GM12878 (cell line): ENCODE results near the gene RNF121. TPM values are rescaled to one million over a fixed set of nuclear protein-coding genes. Genes with fewer than 3 reads are reported as not detected.

Source experiments
- CEBPZ ChIP-seq: fragments of 150-350 bp; IDR thresholded peaks from 2 replicates; pipeline ENCODE4 v1.6.1; 2016; ENCODE audit warnings: low read depth, low read length
- HDAC6 ChIP-seq: fragments of 200-600 bp; sonication (generic); IDR thresholded peaks from one replicate; pipeline ENCODE4 v1.8.0; 2017; ENCODE audit warnings: antibody characterized with exemption; ENCODE audit not compliant: unreplicated experiment
- HSF1 ChIP-seq: fragments of 150-350 bp; IDR thresholded peaks from 2 replicates; pipeline ENCODE4 v1.6.1; 2014; ENCODE audit warnings: mild to moderate bottlenecking, low read depth, low read length
- KAT2A ChIP-seq: conservative IDR thresholded peaks from 2 replicates; pipeline ENCODE4 v1.6.1; 2011; ENCODE audit warnings: low read depth, low read length; ENCODE audit not compliant: control insufficient read depth
- MAX ChIP-seq: IDR thresholded peaks from 2 replicates; pipeline ENCODE4 v1.6.1; 2012; ENCODE audit warnings: low read depth, low read length, improper control_type of control experiment
- MTA2 ChIP-seq: fragments of 450-650 bp; IDR thresholded peaks from 2 replicates; pipeline ENCODE4 v1.6.1; 2016; ENCODE audit warnings: low read depth, mild to moderate bottlenecking, moderate library complexity
- MYC ChIP-seq: IDR thresholded peaks from 2 replicates; pipeline ENCODE4 v1.6.1; 2011; ENCODE audit warnings: mild to moderate bottlenecking, low read length, moderate library complexity, inconsistent platforms; ENCODE audit not compliant: insufficient read depth, insufficient replicate concordance, insufficient read length, severe bottlenecking
- NFXL1 ChIP-seq: fragments of 450-650 bp; IDR thresholded peaks from 2 replicates; pipeline ENCODE4 v1.6.1; 2017; ENCODE audit warnings: antibody characterized with exemption, mild to moderate bottlenecking, borderline replicate concordance
- NRF1 ChIP-seq: conservative IDR thresholded peaks from 2 replicates; pipeline ENCODE4 v1.6.1; 2011; ENCODE audit warnings: mild to moderate bottlenecking, low read depth, low read length, improper control_type of control experiment
- PAX8 ChIP-seq: fragments of 450-650 bp; IDR thresholded peaks from 2 replicates; pipeline ENCODE4 v1.6.1; 2017; ENCODE audit warnings: mild to moderate bottlenecking, moderate library complexity
- POLR2A ChIP-seq: IDR thresholded peaks from 2 replicates; pipeline ENCODE4 v1.6.1; 2011; ENCODE audit warnings: low read depth, mild to moderate bottlenecking, low read length
- RAD21 ChIP-seq: IDR thresholded peaks from 2 replicates; pipeline ENCODE4 v1.6.1; 2011; ENCODE audit warnings: mild to moderate bottlenecking, low read depth, low read length, moderate library complexity; ENCODE audit not compliant: insufficient read depth
- SIX5 ChIP-seq: IDR thresholded peaks from 2 replicates; pipeline ENCODE4 v1.6.1; 2011; ENCODE audit warnings: mild to moderate bottlenecking, low read depth, low read length, moderate library complexity; ENCODE audit not compliant: severe bottlenecking
- STAT3 ChIP-seq: IDR thresholded peaks from 2 replicates; pipeline ENCODE4 v1.6.1; 2011; ENCODE audit warnings: low read depth, low read length, improper control_type of control experiment
- TAF1 ChIP-seq: IDR thresholded peaks from 2 replicates; pipeline ENCODE4 v1.6.1; 2011; ENCODE audit warnings: mild to moderate bottlenecking, low read depth, low read length, borderline replicate concordance
- WRNIP1 ChIP-seq: IDR thresholded peaks from 2 replicates; pipeline ENCODE4 v1.6.1; 2011; ENCODE audit warnings: low read depth, low read length, improper control_type of control experiment, borderline replicate concordance
- YY1 ChIP-seq: IDR thresholded peaks from 2 replicates; pipeline ENCODE4 v1.6.1; 2011; ENCODE audit warnings: low read depth, mild to moderate bottlenecking, low read length
- ZNF274 ChIP-seq: IDR thresholded peaks from one replicate; pipeline ENCODE4 v1.8.0; 2011; ENCODE audit not compliant: insufficient read length, insufficient read depth
- ZSCAN29 ChIP-seq: fragments of 450-650 bp; IDR thresholded peaks from 2 replicates; pipeline ENCODE4 v1.6.1; 2017; ENCODE audit warnings: mild to moderate bottlenecking, moderate library complexity
- polyA plus RNA-seq, 11 experiments: library from polyadenylated mRNA; depleted of rRNA in 4 of 11; unstranded in 6 of 11; stranded (reverse) in 5 of 11; fragments of >200 nt; fragmentation: Nextera tagmentation in 4 of 11; fragmentation: Illumina TruSeq in 1 of 11; extraction: Ambion mirVana in 4 of 11; extraction: Trizol in 1 of 11; gene quantifications; 1 replicate in 1 of 11; 2 replicates in 10 of 11; pipeline versions ENCODE4 v1.2.1 to v1.2.3, GENCODE V29; 2011 to 2016; ENCODE audit warnings: inconsistent platforms in 2 of 11, missing spikeins in 2 of 11, low read depth in 1 of 11
- total RNA-seq, 4 experiments: library from RNA; depleted of rRNA in 3 of 4; stranded (reverse); fragments of >200 nt in 3 of 4; fragmentation: Illumina TruSeq in 1 of 4; extraction: Trizol in 1 of 4; gene quantifications; 2 replicates each; pipeline versions ENCODE4 v1.2.1 to v1.2.3, GENCODE V29; 2013 to 2021
- TF ChIP-seq, protein P1 (sequence below): fragments of 450-650 bp; formaldehyde crosslinking; IDR thresholded peaks from 2 replicates; pipeline ENCODE4 v1.5.0; 2022; ENCODE audit warnings: mild to moderate bottlenecking, missing genetic modification characterization
- TF ChIP-seq, protein P2 (sequence below): fragments of 450-650 bp; conservative IDR thresholded peaks from 2 replicates; pipeline ENCODE4 v1.6.1; 2017; ENCODE audit warnings: mild to moderate bottlenecking, moderate library complexity

Gene RNF121
- total and polyA plus RNA-seq, 10 of the 15 experiments (the other 5 are each of a cell fraction or from before 2014, with no cell fraction given): 8.6 to 73.7 (median 32.7) TPM

DNA sequence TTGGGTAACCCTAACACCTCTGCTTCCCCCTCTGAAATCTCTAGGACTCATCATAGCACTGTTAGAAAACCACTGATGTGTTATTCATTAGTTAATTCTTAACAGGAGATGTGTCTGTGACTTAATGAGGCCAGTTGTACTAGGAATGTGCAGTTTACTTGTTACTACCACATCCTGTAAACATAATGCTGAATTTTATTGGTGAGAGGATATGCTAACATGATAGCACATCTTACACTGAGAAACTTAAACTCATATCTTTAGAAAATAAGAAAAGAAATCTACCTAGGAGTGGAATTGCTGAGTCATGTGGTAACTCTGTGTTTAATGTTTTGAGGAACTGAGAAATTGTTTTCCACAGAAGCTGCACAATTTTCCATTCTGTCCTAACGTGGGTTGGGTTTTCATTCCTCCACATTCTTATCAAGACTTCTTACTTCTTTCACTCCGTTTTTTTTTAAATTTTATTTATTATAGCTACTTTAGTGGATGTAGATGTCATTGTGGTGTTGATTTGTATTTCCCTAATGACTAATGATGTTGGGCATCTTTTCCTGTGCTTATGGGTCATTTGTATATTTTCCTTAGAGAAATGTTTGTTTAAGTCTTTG is 33.7 kb downstream of the RNF121 start (continued):
- TF ChIP-seq HSF1 (no peak), NFXL1 (no peak), NRF1 (no peak), POLR2A (no peak), SIX5 (no peak), MAX (no peak), HDAC6 (no peak), PAX8 (0 out of 2 replicates have a peak, but pooled peaks have one; percentile 17), WRNIP1 (no peak), TAF1 (no peak), ZSCAN29 (no peak), STAT3 (no peak), MTA2 (peak; percentile 94), RAD21 (no peak), KAT2A (no peak), ZNF274 (no peak), MYC (no peak), YY1 (no peak), CEBPZ (no peak)
- TF ChIP-seq, protein P1, sequence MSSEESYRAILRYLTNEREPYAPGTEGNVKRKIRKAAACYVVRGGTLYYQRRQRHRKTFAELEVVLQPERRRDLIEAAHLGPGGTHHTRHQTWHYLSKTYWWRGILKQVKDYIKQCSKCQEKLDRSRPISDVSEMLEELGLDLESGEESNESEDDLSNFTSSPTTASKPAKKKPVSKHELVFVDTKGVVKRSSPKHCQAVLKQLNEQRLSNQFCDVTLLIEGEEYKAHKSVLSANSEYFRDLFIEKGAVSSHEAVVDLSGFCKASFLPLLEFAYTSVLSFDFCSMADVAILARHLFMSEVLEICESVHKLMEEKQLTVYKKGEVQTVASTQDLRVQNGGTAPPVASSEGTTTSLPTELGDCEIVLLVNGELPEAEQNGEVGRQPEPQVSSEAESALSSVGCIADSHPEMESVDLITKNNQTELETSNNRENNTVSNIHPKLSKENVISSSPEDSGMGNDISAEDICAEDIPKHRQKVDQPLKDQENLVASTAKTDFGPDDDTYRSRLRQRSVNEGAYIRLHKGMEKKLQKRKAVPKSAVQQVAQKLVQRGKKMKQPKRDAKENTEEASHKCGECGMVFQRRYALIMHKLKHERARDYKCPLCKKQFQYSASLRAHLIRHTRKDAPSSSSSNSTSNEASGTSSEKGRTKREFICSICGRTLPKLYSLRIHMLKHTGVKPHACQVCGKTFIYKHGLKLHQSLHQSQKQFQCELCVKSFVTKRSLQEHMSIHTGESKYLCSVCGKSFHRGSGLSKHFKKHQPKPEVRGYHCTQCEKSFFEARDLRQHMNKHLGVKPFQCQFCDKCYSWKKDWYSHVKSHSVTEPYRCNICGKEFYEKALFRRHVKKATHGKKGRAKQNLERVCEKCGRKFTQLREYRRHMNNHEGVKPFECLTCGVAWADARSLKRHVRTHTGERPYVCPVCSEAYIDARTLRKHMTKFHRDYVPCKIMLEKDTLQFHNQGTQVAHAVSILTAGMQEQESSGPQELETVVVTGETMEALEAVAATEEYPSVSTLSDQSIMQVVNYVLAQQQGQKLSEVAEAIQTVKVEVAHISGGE: no peak
- TF ChIP-seq, protein P2, sequence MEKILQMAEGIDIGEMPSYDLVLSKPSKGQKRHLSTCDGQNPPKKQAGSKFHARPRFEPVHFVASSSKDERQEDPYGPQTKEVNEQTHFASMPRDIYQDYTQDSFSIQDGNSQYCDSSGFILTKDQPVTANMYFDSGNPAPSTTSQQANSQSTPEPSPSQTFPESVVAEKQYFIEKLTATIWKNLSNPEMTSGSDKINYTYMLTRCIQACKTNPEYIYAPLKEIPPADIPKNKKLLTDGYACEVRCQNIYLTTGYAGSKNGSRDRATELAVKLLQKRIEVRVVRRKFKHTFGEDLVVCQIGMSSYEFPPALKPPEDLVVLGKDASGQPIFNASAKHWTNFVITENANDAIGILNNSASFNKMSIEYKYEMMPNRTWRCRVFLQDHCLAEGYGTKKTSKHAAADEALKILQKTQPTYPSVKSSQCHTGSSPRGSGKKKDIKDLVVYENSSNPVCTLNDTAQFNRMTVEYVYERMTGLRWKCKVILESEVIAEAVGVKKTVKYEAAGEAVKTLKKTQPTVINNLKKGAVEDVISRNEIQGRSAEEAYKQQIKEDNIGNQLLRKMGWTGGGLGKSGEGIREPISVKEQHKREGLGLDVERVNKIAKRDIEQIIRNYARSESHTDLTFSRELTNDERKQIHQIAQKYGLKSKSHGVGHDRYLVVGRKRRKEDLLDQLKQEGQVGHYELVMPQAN: peak; percentile 52
